Tibial artery (tissue), 4 donors: ENCODE results near the gene GPRIN1.

Source experiments
- DNase-seq, 2 donors: peaks; one replicate each; pipeline ENCODE4 v3.0.0-alpha.2; 2019
- H3K27ac ChIP-seq, 2 donors: fragments of 200-600 bp; sonication (generic) in 1 of 2; 1 replicate in 1 of 2; 2 replicates in 1 of 2; pipeline ENCODE4 v1.5.1; 2018 to 2019; ENCODE audit warnings: mild to moderate bottlenecking in 1 of 2
- H3K27me3 ChIP-seq, 2 donors: fragments of 200-600 bp; sonication (generic) in 1 of 2; one replicate each; pipeline versions ENCODE4 v1.5.1 to v1.6.0; 2016 to 2019
- H3K36me3 ChIP-seq, 3 donors: fragments of 200-600 bp; sonication (generic) in 2 of 3; one replicate each; pipeline ENCODE4 v1.5.1; 2016 to 2019; ENCODE audit warnings: mild to moderate bottlenecking in 2 of 3
- H3K4me1 ChIP-seq, 4 donors: fragments of 200-600 bp; sonication (generic) in 2 of 4; 1 replicate in 3 of 4; 2 replicates in 1 of 4; pipeline ENCODE4 v1.5.1; 2016 to 2019
- H3K4me3 ChIP-seq, 2 donors: fragments of 200-600 bp; sonication (generic) in 1 of 2; 1 replicate in 1 of 2; 2 replicates in 1 of 2; pipeline ENCODE4 v1.5.1; 2018 to 2019; ENCODE audit warnings: mild to moderate bottlenecking in 2 of 2
- H3K9me3 ChIP-seq, 3 donors: fragments of 200-600 bp; sonication (generic) in 1 of 3; one replicate each; pipeline ENCODE4 v1.5.1; 2016 to 2019
- intact Hi-C: fragments of 100-400 bp; cut with DNase I; formaldehyde crosslinking; loops from one replicate; pipeline ENCODE4 v1.15.0; 2023; ENCODE audit warnings: low total_unique reads
- TF ChIP-seq, protein P1 (sequence below), 2 experiments: fragments of 200-600 bp in 1 of 2; fragments of 450-650 bp in 1 of 2; IDR thresholded peaks; one replicate each; pipeline ENCODE4 v1.5.1; 2017 to 2019; ENCODE audit warnings: antibody characterized with exemption in 2 of 2, mild to moderate bottlenecking in 1 of 2, moderate library complexity in 1 of 2

Gene GPRIN1

GRCh38 chr5:176610435-176610773 lies 448 bp upstream of the GPRIN1 start:
- TF ChIP-seq, protein P1, sequence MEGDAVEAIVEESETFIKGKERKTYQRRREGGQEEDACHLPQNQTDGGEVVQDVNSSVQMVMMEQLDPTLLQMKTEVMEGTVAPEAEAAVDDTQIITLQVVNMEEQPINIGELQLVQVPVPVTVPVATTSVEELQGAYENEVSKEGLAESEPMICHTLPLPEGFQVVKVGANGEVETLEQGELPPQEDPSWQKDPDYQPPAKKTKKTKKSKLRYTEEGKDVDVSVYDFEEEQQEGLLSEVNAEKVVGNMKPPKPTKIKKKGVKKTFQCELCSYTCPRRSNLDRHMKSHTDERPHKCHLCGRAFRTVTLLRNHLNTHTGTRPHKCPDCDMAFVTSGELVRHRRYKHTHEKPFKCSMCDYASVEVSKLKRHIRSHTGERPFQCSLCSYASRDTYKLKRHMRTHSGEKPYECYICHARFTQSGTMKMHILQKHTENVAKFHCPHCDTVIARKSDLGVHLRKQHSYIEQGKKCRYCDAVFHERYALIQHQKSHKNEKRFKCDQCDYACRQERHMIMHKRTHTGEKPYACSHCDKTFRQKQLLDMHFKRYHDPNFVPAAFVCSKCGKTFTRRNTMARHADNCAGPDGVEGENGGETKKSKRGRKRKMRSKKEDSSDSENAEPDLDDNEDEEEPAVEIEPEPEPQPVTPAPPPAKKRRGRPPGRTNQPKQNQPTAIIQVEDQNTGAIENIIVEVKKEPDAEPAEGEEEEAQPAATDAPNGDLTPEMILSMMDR (IDR thresholded peaks at IDR 0.05), result no peak
- Histone ChIP-seq H3K27ac (no peak overlapping the region), H3K4me1 (peaks cover 0 to 14% (median 11%) of the 10 kb centered on the region in 4 donors), H3K9me3 (no peaks in the 10 kb centered on the region), H3K36me3 (no peaks in the 10 kb centered on the region), H3K4me3 (peak overlapping the region; percentile 45 to 62), H3K27me3 (peaks cover 0 to 84% of the 10 kb centered on the region in 2 donors)
- DNase-seq, result no peak
- intact Hi-C loops, result no loop called here

DNA sequence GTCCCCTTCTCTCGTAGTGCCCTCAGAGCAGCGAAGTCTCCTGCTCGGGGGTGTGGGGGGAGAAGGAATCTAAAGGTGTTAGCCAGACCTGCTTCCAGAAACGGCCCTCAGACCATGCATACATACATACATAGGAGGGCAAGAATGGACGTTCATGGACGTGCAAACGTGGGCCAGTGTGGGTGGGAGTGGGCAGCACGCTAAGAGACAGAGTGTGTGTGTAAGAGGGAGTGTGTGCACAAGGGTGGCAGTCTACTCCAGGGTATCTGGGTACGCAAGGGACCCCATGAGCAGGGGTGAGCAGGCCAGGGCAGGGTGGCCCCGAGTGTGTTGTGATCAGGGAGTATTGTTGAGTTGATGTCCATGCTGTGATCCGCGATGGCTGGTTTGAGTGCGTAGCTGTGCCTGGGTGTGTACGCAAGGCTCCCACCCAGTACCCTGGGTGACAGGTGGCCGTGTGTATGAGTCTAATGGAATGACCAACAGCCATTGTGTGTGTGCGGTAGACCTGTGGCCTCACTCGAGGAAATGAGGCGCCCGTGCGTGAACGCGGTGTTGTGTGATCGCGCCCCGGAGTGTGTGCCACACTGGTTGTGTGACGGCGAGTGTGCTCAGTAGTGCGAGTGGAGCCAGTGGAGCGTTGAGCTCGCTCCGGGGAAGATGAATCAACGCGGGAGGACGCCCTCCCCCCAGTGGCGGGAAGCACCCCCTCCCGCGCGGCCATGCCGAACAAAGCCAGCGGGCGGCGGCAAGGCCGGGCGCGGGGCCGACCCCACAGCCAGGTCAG lies 826 bp downstream of the GPRIN1 start:
- peaks cover 0 to 81% of the 10 kb centered on the region in 2 donors for H3K27me3 ChIP-seq
- TF ChIP-seq, protein P1 (IDR thresholded peaks at IDR 0.05), result no peak
- H3K36me3 ChIP-seq, result no peaks in the 10 kb centered on the region
- H3K4me3 ChIP-seq, result peak overlapping the region; percentile 45 to 62
- no peak for DNase-seq
- intact Hi-C loops, result no loop called here
- no peak overlapping the region for H3K27ac ChIP-seq
- peaks cover 0 to 14% (median 11%) of the 10 kb centered on the region in 4 donors for H3K4me1 ChIP-seq
- H3K9me3 ChIP-seq, result no peaks in the 10 kb centered on the region

DNA sequence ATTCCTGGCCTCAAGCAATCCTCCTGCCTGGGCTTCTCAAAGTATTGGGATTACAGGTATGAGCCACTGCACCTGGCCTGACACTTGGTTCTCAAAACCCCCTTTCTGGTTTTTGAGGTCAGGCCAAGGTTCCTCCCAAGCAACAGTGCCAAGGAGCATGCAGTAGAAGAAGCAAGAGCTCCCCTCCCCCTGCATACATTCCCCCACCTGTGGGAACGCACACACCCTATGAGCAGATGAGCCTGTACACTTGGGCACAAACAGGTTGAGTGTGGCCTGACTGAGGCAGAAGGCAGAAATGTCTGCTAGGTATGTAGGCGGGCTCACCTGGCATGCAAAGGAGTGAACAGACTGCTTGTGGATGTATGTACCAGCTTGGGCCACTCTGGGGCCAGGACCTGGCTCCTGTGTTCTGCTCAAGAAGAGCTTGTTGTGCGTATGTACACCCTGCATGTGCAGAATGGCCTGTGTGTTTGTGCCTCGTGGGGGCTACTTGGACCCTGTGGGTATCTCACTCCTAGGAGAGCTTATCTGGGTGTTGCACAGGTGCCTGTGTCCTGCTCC lies 1.7 kb downstream of the GPRIN1 start:
- H3K27ac ChIP-seq, result no peak overlapping the region
- H3K36me3 ChIP-seq, result no peaks in the 10 kb centered on the region
- no peak for DNase-seq
- no peaks in the 10 kb centered on the region for H3K9me3 ChIP-seq
- intact Hi-C loops, result no loop called here
- no peak overlapping the region for H3K4me3 ChIP-seq
- TF ChIP-seq, protein P1 (IDR thresholded peaks at IDR 0.05), result no peak
- H3K4me1 ChIP-seq, result peaks cover 0 to 14% (median 11%) of the 10 kb centered on the region in 4 donors
- peaks cover 0 to 80% of the 10 kb centered on the region in 2 donors for H3K27me3 ChIP-seq

- intact Hi-C loops, result no loop called here
- Histone ChIP-seq H3K27ac (no peak overlapping the region), H3K9me3 (no peaks in the 10 kb centered on the region), H3K27me3 (peaks cover 0 to 73% of the 10 kb centered on the region in 2 donors), H3K4me1 (peaks cover 0 to 14% (median 11%) of the 10 kb centered on the region in 4 donors), H3K36me3 (no peaks in the 10 kb centered on the region), H3K4me3 (no peak overlapping the region)
- TF ChIP-seq, protein P1 (IDR thresholded peaks at IDR 0.05), result no peak
- DNase-seq, result no peak
These were observed 3.1 kb downstream of the GPRIN1 start for GRCh38 chr5:176606875-176607274.

DNA sequence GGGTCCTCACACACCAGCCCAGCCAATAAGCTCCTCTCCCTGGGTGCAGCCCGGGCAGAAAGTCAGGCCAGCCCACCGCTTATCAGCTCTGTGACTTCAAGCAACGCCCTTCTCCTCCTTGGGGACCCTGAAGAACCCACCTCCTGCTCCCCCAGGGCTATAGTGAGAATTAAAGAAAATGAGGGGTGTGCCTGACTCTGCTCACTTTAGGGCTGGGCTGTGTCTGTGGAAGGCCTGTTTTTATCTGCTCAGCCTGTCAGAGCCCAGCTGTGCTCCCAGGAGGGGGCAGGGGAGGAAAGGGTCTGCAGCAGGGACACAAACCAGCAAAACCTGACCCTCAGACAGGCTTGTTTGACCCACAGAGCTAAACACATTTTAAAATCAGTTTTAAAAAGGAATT lies 3.9 kb downstream of the GPRIN1 start:
- H3K27ac ChIP-seq, result no peak overlapping the region
- no peak for DNase-seq

More for the DNA sequence above, 3.9 kb downstream of the GPRIN1 start:
- TF ChIP-seq, protein P1 (IDR thresholded peaks at IDR 0.05), result no peak
- Histone ChIP-seq H3K9me3 (no peaks in the 10 kb centered on the region), H3K4me1 (peaks cover 0 to 14% (median 11%) of the 10 kb centered on the region in 4 donors), H3K36me3 (no peaks in the 10 kb centered on the region), H3K27me3 (peaks cover 0 to 67% of the 10 kb centered on the region in 2 donors), H3K4me3 (no peak overlapping the region)
- intact Hi-C loops, result no loop called here
